Upper lobe of left lung (tissue), 4 donors: ENCODE results near the gene BCAS2.

Experiments used
- POLR2A ChIP-seq, 4 donors: fragments of 450-650 bp; IDR thresholded peaks; one replicate each; pipeline ENCODE4 v1.5.1; 2016 to 2017; ENCODE audit warnings: antibody characterized with exemption in 4 of 4, mild to moderate bottlenecking in 2 of 4
- POLR2AphosphoS5 ChIP-seq, 2 donors: sonication (generic); formaldehyde crosslinking; IDR thresholded peaks; one replicate each; pipeline ENCODE4 v1.5.1; 2017; ENCODE audit warnings: antibody characterized with exemption in 2 of 2
- TF ChIP-seq, protein P1 (sequence below), 6 experiments: fragments of 450-650 bp in 4 of 6; fragments of 200-600 bp in 2 of 6; sonication (generic) in 2 of 6; IDR thresholded peaks; one replicate each; pipeline ENCODE4 v1.5.1; 2016 to 2019; ENCODE audit warnings: antibody characterized with exemption in 6 of 6

DNA sequence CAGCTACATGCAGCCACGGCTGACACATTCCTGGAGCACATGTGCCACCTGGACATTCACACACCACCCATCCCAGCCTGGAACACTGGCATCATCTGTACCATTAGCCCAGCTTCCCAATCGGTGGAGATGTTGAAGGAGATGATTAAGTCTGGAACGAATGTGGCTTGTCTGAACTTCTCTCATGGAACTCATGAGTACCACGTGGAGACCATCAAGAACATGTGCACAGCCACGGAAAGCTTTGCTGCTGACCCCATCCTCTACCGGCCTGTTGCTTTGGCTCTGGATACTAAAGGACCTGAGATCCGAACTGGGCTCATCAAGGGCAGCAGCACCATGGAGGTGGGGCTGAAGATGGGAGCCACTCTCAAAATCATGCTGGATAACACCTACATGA, 45.4 kb downstream of the BCAS2 start:
- TF ChIP-seq, protein P1, sequence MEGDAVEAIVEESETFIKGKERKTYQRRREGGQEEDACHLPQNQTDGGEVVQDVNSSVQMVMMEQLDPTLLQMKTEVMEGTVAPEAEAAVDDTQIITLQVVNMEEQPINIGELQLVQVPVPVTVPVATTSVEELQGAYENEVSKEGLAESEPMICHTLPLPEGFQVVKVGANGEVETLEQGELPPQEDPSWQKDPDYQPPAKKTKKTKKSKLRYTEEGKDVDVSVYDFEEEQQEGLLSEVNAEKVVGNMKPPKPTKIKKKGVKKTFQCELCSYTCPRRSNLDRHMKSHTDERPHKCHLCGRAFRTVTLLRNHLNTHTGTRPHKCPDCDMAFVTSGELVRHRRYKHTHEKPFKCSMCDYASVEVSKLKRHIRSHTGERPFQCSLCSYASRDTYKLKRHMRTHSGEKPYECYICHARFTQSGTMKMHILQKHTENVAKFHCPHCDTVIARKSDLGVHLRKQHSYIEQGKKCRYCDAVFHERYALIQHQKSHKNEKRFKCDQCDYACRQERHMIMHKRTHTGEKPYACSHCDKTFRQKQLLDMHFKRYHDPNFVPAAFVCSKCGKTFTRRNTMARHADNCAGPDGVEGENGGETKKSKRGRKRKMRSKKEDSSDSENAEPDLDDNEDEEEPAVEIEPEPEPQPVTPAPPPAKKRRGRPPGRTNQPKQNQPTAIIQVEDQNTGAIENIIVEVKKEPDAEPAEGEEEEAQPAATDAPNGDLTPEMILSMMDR (IDR thresholded peaks at IDR 0.05): no peak
- no peak for TF ChIP-seq POLR2AphosphoS5 (IDR thresholded peaks at IDR 0.05)
- no peak for TF ChIP-seq POLR2A (IDR thresholded peaks at IDR 0.05)
